Thyroid gland (tissue), 4 donors: ENCODE data around the gene HSPA14. TPM values are rescaled to one million over a fixed set of nuclear protein-coding genes. Genes with fewer than 3 reads are reported as not detected.

ENCODE experiments used
- DNase-seq, 2 donors: peaks; one replicate each; pipeline ENCODE4 v3.0.0-alpha.2; 2019
- H3K27ac ChIP-seq, 3 donors: fragments of 200-600 bp; sonication (generic); 1 replicate in 2 of 3; 2 replicates in 1 of 3; pipeline ENCODE4 v1.5.1; 2016 to 2019; ENCODE audit warnings: mild to moderate bottlenecking in 1 of 3, moderate library complexity in 1 of 3
- H3K27me3 ChIP-seq: fragments of 200-600 bp; sonication (generic); one replicate; pipeline ENCODE4 v1.5.1; 2019
- H3K36me3 ChIP-seq, 2 donors: fragments of 200-600 bp; sonication (generic); one replicate each; pipeline ENCODE4 v1.5.1; 2016 to 2019
- H3K4me1 ChIP-seq, 2 donors: fragments of 200-600 bp; sonication (generic); one replicate each; pipeline ENCODE4 v1.5.1; 2017 to 2019
- H3K4me3 ChIP-seq, 3 donors: fragments of 200-600 bp; sonication (generic); replicated peaks in 1 of 3; 1 replicate in 2 of 3; 2 replicates in 1 of 3; pipeline ENCODE4 v1.5.1; 2016; ENCODE audit warnings: mild to moderate bottlenecking in 1 of 3
- H3K9me3 ChIP-seq: fragments of 200-600 bp; sonication (generic); one replicate; pipeline ENCODE4 v1.5.1; 2017
- POLR2A ChIP-seq, 2 donors: fragments of 450-650 bp; IDR thresholded peaks; one replicate each; pipeline ENCODE4 v1.6.1; 2017; ENCODE audit warnings: antibody characterized with exemption in 2 of 2, mild to moderate bottlenecking in 2 of 2, moderate library complexity in 1 of 2
- WGBS, 2 donors: methylation state at CpG; one replicate each; pipeline ENCODE4 v1.1.5; 2017; 5-methylcytosine and 5-hydroxymethylcytosine counted together
- intact Hi-C: fragments of 100-400 bp; cut with DNase I; formaldehyde crosslinking; loops from one replicate; pipeline ENCODE4 v1.15.1; 2023
- total RNA-seq, 4 donors: library from RNA; depleted of rRNA; stranded (reverse); fragments of >200 nt; gene quantifications; one replicate each; pipeline ENCODE4 v1.2.3, GENCODE V29; 2016
- TF ChIP-seq, protein P1 (sequence below), 6 experiments: fragments of 200-600 bp in 3 of 6; fragments of 450-650 bp in 3 of 6; sonication (generic) in 3 of 6; IDR thresholded peaks; one replicate each; pipeline ENCODE4 v1.5.1; 2016 to 2019; ENCODE audit warnings: antibody characterized with exemption in 6 of 6, mild to moderate bottlenecking in 2 of 6, inconsistent platforms in 1 of 6, moderate library complexity in 1 of 6

The HSPA14 gene
- total RNA-seq, 4 donors from 2014 or later: 11.1 to 19.2 (median 16.7) TPM

DNA sequence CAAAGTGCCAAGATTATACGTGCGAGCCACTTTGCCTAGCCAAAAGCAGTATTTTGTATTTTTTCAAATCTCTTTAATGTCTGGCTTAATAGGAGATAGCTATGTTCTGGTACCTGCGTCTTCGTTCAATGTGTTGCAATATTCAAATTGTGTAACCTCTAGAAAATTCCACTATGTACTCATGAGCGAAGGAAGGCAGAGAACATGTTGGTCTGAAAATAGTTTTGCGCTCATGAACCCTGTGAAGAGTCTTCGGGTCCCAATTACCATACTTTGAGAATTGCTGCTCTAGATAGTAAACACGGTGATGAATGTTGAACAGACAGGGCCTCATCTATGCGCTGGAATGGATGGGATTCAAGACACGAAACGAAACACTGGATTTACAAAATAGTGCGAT is 37.8 kb downstream of the HSPA14 start:
- Histone ChIP-seq H3K4me1 (peaks cover 9 to 16% of the 10 kb centered on the region in 2 donors), H3K27me3 (no peaks in the 10 kb centered on the region), H3K4me3 (no peak overlapping the region), H3K27ac (no peak overlapping the region), H3K36me3 (no peaks in the 10 kb centered on the region), H3K9me3 (no peaks in the 10 kb centered on the region)
- DNase-seq: no peak
- 94 to 97% methylated on average over 12 of the region's 12 CpGs for WGBS, 2 donors
- TF ChIP-seq, protein P1, sequence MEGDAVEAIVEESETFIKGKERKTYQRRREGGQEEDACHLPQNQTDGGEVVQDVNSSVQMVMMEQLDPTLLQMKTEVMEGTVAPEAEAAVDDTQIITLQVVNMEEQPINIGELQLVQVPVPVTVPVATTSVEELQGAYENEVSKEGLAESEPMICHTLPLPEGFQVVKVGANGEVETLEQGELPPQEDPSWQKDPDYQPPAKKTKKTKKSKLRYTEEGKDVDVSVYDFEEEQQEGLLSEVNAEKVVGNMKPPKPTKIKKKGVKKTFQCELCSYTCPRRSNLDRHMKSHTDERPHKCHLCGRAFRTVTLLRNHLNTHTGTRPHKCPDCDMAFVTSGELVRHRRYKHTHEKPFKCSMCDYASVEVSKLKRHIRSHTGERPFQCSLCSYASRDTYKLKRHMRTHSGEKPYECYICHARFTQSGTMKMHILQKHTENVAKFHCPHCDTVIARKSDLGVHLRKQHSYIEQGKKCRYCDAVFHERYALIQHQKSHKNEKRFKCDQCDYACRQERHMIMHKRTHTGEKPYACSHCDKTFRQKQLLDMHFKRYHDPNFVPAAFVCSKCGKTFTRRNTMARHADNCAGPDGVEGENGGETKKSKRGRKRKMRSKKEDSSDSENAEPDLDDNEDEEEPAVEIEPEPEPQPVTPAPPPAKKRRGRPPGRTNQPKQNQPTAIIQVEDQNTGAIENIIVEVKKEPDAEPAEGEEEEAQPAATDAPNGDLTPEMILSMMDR (IDR thresholded peaks at IDR 0.05): no peak
- no peak for TF ChIP-seq POLR2A (IDR thresholded peaks at IDR 0.05)
- intact Hi-C loops: loop anchor here (5.0 kb wide), 1 partner anchor 216 kb away; no protein-coding TSS in a partner anchor

DNA sequence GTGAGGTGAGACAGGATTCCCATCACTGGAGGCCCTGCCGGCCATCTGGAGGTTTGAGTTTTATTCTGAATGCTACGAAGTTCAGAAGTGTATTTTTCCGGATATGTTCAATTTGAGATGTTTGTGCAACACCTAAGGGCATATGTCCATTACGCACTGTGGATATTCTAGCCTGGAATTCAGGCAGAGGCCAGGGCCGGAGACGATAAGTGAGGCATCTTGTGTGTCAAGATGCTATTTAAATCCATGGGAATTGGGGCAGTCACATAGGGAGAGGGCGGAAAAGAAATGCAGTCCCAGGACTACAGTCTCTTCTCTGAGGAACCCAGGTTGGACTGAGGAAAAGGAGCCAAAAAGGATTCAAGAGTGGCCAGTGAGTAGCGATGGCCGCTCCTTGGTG is 38.7 kb downstream of the HSPA14 start:
- DNase-seq: no peak
- H3K27ac ChIP-seq: no peak overlapping the region
- H3K36me3 ChIP-seq: no peaks in the 10 kb centered on the region
- peaks cover 9 to 16% of the 10 kb centered on the region in 2 donors for H3K4me1 ChIP-seq
- intact Hi-C loops: loop anchor here (5.0 kb wide), 1 partner anchor 216 kb away; no protein-coding TSS in a partner anchor
- no peaks in the 10 kb centered on the region for H3K27me3 ChIP-seq
- WGBS, 2 donors: 84 to 90% methylated on average over 9 of the region's 9 CpGs
- no peak for TF ChIP-seq POLR2A (IDR thresholded peaks at IDR 0.05)
- TF ChIP-seq, protein P1 (IDR thresholded peaks at IDR 0.05): no peak
- no peaks in the 10 kb centered on the region for H3K9me3 ChIP-seq
- no peak overlapping the region for H3K4me3 ChIP-seq

DNA sequence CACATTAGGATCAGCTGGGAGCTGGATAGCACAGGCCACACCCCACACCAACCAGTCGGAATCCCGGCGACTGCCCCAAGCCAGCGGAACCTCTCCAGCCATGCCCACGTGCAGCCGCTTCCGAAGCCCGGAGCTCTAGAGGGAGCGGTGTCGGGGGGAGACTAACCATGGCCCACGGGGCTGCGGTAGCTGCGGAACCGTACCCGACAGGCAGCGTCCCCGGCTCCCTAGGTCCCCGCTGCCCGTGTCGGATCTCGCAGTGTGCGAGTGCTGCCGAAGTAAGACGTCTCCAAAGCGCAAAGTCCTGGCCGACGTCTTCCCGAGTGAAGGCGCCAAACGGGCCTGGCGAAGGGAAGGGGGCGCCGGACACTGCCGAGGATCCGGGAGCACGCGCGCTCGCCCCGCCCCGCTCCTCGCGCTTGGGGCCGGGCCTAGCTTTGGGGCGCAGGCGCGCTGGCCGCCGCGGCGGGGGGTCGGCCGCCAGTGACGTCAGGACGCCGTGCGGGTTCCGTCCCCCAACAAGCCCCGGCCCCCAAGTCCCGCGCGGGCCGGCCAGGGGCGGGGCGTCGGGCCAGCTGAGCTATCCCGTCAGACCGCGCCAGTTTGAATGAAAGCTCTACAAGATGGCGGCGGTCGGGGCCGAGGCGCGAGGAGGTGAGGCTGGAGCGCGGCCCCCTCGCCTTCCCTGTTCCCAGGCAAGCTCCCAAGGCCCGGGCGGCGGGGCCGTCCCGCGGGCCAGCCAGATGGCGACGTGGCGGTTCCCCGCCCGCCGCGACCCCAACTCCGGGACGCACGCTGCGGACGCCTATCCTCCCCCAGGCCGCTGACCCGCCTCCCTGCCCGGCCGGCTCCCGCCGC is 40.4 kb downstream of the HSPA14 start, which contains the start of gene SUV39H2:
TSS of gene SUV39H2 (plus strand) at position 601 of the 858 bp plus-strand sequence. CDS start at position 624, 23 bp downstream.
- intact Hi-C loops: loop anchor here (5.0 kb wide), 1 partner anchor 214 kb away; no protein-coding TSS in a partner anchor
- Histone ChIP-seq H3K4me1 (peaks cover 9 to 16% of the 10 kb centered on the region in 2 donors), H3K27me3 (no peaks in the 10 kb centered on the region), H3K4me3 (peak within 1 kb of the TSS; percentile 83 to 95 (median 93)), H3K36me3 (no peaks in the 10 kb centered on the region), H3K27ac (peak within 1 kb of the TSS; percentile 93 to 94 (median 94)), H3K9me3 (no peaks in the 10 kb centered on the region)
- WGBS, 2 donors: 0 to 1% methylated on average over 12 to 26 of the region's 102 CpGs
- DNase-seq: peak; percentile 96 to 97
- peak in 1 of 2 donors; percentile 89 for TF ChIP-seq POLR2A (IDR thresholded peaks at IDR 0.05)
- TF ChIP-seq, protein P1 (IDR thresholded peaks at IDR 0.05): peak in 1 of 6 experiments; percentile 14

DNA sequence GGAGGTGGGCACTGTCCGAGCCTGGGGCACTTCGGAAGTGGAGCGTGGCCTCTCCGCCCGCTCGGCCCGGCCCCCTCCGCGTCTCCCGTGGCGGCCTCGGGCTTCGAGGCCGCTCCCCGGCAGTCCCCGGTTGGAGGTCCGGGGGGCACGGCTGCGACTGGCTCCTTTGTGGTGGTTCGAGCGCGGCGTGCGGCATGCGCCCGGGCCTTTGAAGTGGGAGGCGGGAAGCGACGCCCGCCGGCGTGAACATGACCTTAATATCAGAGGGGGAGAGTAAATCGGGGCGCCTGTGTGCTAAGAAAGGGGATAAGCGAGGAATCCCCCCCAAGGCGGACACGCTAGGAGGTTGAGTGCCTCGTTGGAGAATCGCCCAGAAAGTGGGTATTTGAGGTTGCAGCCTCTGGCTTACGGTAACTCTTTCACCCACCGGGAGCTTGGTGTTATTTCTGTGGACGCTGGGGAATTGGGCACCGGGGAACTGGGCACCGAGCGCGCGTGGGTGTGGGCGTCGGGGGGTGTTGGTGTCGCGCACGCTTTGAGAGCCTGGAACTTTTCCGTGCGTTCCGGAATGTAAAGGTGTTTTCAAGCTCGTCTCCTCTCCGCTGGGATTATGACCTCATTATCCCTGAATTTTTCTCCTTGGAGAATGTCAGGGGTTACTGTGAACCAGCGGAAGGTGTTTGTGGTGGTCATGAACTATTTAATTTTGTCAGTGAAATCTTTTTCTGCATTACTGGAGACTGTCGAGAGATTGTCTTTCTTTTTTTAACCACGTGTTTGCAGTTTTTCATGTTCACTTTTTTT is 41.2 kb downstream of the HSPA14 start:
- Histone ChIP-seq H3K4me3 (peak overlapping the region; percentile 69 to 95 (median 83)), H3K27ac (peak overlapping the region in 2 of 3 donors; percentile 67 to 94), H3K4me1 (peaks cover 9 to 16% of the 10 kb centered on the region in 2 donors), H3K27me3 (no peaks in the 10 kb centered on the region), H3K9me3 (no peaks in the 10 kb centered on the region), H3K36me3 (no peaks in the 10 kb centered on the region)
- DNase-seq: peak; percentile 47 to 57
- TF ChIP-seq POLR2A (IDR thresholded peaks at IDR 0.05): no peak
- TF ChIP-seq, protein P1 (IDR thresholded peaks at IDR 0.05): no peak
- intact Hi-C loops: loop anchor here (5.0 kb wide), 1 partner anchor 213 kb away; no protein-coding TSS in a partner anchor
- 0 to 1% methylated on average over 30 to 51 of the region's 60 CpGs for WGBS, 2 donors
